COLO668 (cell line): ENCODE data around the gene CLEC5A.
A peak's percentile ranks its signal among the peaks of the same experiment; 100 is the strongest.
"Not testable (repeated sequence)": the region's sequence is repeated elsewhere in the genome, so short reads cannot be mapped to it uniquely, and the experiment has no call there.

ENCODE experiments used
- DNase-seq: peaks from one replicate; lab custom pipeline; 2025; ENCODE audit not compliant: unreplicated experiment; lab: John Stamatoyannopoulos, UW

Gene CLEC5A

GRCh38 chr7:141946796-141947195 lies at the start of gene CLEC5A:
TSS of gene CLEC5A (minus strand) at chr7:141946974. CDS start at chr7:141946292, 682 bp downstream.
- no peak for DNase-seq

- no peak for DNase-seq
These were observed 46.6 kb upstream of the CLEC5A start for GRCh38 chr7:141993354-141993753.

- DNase-seq, result no peak
These were observed 45.9 kb upstream of the CLEC5A start for GRCh38 chr7:141992688-141993087.

- no peak for DNase-seq
These were observed 45.4 kb upstream of the CLEC5A start for GRCh38 chr7:141992156-141992555.

- no peak for DNase-seq
These were observed 44.4 kb upstream of the CLEC5A start for GRCh38 chr7:141991140-141991539.

GRCh38 chr7:141990011-141990725 lies 43.4 kb upstream of the CLEC5A start:
- DNase-seq, result no peak

GRCh38 chr7:141987803-141988202 lies 41.0 kb upstream of the CLEC5A start:
- not testable (repeated sequence) for DNase-seq

- no peak for DNase-seq
These were observed 40.1 kb upstream of the CLEC5A start for GRCh38 chr7:141986923-141987322.

- DNase-seq, result not testable (repeated sequence)
These were observed 39.2 kb upstream of the CLEC5A start for GRCh38 chr7:141985926-141986325.

GRCh38 chr7:141979568-141979967 lies 32.8 kb upstream of the CLEC5A start:
- DNase-seq, result no peak

GRCh38 chr7:141978351-141978750 lies 31.6 kb upstream of the CLEC5A start:
- no peak for DNase-seq

- no peak for DNase-seq
These were observed 29.9 kb upstream of the CLEC5A start for GRCh38 chr7:141976524-141977245.

GRCh38 chr7:141975806-141976523 lies 29.2 kb upstream of the CLEC5A start:
- DNase-seq, result peak; percentile 86

- peak; percentile 43 for DNase-seq
These were observed 28.1 kb upstream of the CLEC5A start for GRCh38 chr7:141974831-141975230.

GRCh38 chr7:141973673-141974072 lies 26.9 kb upstream of the CLEC5A start, which contains the start of gene TAS2R38:
TSS of gene TAS2R38 (minus strand) at chr7:141973773. CDS start at chr7:141973689, 84 bp downstream.
- DNase-seq, result no peak

- DNase-seq, result no peak
These were observed 14.1 kb upstream of the CLEC5A start for GRCh38 chr7:141960687-141961422.

- no peak for DNase-seq
These were observed 9.3 kb upstream of the CLEC5A start for GRCh38 chr7:141956084-141956483.

GRCh38 chr7:141954334-141954733 lies 7.6 kb upstream of the CLEC5A start:
- no peak for DNase-seq

GRCh38 chr7:141952461-141952860 lies 5.7 kb upstream of the CLEC5A start:
- no peak for DNase-seq

GRCh38 chr7:141950806-141951205 lies 4.0 kb upstream of the CLEC5A start:
- DNase-seq, result no peak

- DNase-seq, result no peak
These were observed 3.1 kb upstream of the CLEC5A start for GRCh38 chr7:141949911-141950310.
